ENCODE measurements around the gene DLG2.

DLG2 gene

GRCh38 chr11:83681906-83682610 lies 1945.1 kb downstream of the DLG2 start:
- DNase-seq, result no peak

GRCh38 chr11:83681031-83681781 lies 1945.9 kb downstream of the DLG2 start:
- no peak for DNase-seq

GRCh38 chr11:83680321-83680720 lies 1946.8 kb downstream of the DLG2 start:
- no peak for DNase-seq

- DNase-seq, result no peak
Measured at GRCh38 chr11:83678831-83679584, 1948.1 kb downstream of the DLG2 start.

GRCh38 chr11:83677730-83678129 lies 1949.4 kb downstream of the DLG2 start:
- no peak for DNase-seq

GRCh38 chr11:83676056-83676601 lies 1951.0 kb downstream of the DLG2 start:
- no peak for DNase-seq

GRCh38 chr11:83674102-83674896 lies 1952.8 kb downstream of the DLG2 start:
- no peak for DNase-seq

GRCh38 chr11:83671289-83671688 lies 1955.9 kb downstream of the DLG2 start:
- no peak for DNase-seq

- DNase-seq, result no peak
Measured at GRCh38 chr11:83666149-83666548, 1961.0 kb downstream of the DLG2 start.

GRCh38 chr11:83663988-83664387 lies 1963.2 kb downstream of the DLG2 start:
- DNase-seq, result no peak

GRCh38 chr11:83663446-83663845 lies 1963.7 kb downstream of the DLG2 start:
- DNase-seq, result no peak

GRCh38 chr11:83662494-83662893 lies 1964.7 kb downstream of the DLG2 start:
- no peak for DNase-seq

GRCh38 chr11:83661491-83662350 lies 1965.4 kb downstream of the DLG2 start:
- no peak for DNase-seq

- DNase-seq, result no peak
Measured at GRCh38 chr11:83659466-83659865, 1967.7 kb downstream of the DLG2 start.

- no peak for DNase-seq
Measured at GRCh38 chr11:83656796-83657330, 1970.3 kb downstream of the DLG2 start.

GRCh38 chr11:83655976-83656375 lies 1971.2 kb downstream of the DLG2 start:
- no peak for DNase-seq

- DNase-seq, result no peak
Measured at GRCh38 chr11:83649528-83649855, 1977.7 kb downstream of the DLG2 start.

GRCh38 chr11:83648610-83649527 lies 1978.3 kb downstream of the DLG2 start:
- no peak for DNase-seq

- no peak for DNase-seq
Measured at GRCh38 chr11:83645561-83645960, 1981.6 kb downstream of the DLG2 start.

GRCh38 chr11:83643115-83643514 lies 1984.0 kb downstream of the DLG2 start:
- DNase-seq, result no peak

Measured in CD4-positive, alpha-beta T cell treated with Interferon alpha-2 for 1 hour (primary cell).